Iris pigment epithelial cell (primary cell): ENCODE measurements around the gene CHST15.

ENCODE experiments used
- DNase-seq: peaks from one replicate; pipeline ENCODE4 v3.0.0-alpha.2; 2011; ENCODE audit warnings: low read depth

CHST15 gene

DNA sequence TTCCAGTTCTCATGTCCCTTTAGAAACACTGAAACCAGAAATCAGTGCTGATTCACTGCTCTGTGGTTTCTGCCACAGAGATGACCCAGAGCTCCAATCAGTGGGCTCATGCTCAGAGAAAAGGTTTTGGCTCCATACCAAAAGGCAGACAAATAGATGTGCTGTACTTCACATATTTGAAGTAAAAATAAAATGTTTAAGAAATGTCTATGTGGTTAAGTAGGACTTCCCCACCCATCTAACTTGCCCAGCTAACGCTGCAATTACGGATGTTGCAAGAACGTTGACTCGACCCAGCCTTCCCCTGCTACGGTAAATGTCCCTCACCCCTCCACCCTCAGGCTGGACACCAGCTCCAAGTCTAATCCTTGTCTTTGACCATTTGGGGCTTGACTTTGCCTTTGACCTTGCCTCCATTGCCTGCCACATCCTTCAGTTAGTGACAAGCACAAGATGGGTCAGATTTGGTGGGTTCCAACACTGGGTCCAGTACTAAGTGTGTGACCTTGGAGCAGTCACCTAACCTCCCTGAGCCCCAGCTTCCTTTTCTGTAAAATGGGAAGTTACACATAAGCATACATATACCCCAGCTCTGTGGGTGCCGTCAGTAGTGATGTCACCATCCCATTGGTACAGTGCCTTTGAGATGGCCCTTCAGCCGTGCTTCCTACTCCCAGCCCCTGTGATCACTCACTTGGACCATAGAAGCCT, 95.8 kb downstream of the CHST15 start:
- peak; percentile 98 for DNase-seq

DNA sequence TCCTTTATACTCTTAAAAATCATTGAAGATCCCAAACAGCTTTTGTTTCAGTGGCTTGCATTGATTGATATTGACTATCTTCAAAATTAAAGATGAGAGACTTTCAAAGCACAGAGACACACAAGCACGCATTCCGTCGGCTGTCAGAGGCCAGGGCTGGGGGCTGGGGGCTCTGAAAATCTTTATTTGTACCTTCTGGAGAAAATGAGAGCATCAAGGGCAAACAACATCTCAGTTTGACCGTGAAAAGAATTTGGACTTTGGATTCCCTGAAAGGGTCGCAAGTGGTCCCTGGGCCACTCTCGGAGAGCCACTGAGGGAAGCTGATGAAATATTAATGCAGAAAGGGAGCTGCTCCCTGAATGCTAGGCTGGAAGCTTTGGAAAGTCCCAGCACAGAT, 96.4 kb downstream of the CHST15 start:
- DNase-seq, result no peak

DNA sequence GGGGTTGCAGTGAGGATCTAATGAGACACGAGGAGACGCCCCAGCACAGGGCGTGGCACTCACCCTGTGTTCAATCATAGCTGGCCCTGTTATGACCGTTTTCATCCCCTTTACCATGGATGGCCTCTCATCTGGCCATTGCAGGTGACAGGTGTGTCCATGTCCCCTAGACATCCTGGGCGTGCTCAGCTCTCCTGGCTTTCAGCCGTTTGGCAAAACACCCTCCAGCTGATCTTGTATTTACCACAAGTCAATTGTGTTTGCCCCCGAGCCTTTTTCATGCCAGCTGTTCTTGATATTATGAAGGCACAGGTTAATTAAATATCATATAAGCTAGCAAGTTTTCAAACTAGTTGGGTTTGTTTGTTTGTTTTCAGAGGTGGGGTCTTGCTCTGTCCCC, 97.1 kb downstream of the CHST15 start:
- DNase-seq, result no peak

DNA sequence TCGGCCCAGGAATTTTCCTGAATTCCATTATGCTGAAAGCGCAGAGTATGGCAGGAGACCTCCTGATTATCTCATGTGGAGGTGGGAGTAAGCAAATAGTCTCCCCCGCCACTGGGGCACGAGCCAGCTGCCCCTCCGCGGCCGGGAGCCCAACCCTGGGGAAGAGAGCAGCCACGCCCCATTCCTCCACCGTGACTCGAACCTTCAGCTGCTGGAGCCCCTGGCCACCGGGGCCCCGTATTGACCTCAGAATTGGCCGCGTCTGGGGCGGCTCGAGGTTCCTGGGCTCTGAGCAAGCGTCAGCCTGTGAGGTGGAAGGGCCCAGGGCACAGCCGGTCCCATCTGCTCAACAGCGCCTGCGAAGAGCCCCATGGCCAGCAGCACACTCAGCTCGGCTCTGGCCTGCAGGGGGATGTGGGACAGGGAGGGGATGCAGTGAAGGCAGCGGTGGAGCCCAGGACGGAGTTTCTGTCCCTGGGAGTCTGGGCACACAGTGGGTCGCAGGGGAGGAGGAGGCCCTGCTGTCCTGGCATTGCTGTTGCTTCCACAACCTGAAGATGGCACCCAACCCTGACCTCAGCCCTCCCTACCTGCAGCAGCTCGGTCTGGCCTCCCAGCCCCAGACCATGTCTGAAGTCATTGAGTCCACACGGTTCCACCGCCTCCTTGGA, 97.8 kb downstream of the CHST15 start:
- DNase-seq, result peak; percentile 79

DNA sequence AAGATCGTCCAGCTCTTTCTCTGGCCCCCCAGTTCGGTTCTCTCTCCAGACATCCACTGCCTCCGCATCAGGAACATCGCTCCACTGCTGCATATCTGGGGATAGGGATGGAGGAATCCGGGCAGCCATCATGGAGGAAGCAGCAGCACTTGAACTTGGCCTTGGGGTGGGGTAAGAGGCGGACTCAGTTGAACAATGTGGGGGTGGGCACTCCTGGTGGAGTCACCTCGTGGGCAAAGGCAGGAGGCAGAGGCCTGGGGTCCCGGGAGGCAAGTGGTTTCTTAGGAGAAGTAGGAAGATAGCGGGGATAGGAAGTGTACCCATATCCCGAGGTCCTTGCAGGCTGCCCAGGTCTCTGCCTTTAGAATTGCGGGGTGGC, 98.3 kb downstream of the CHST15 start:
- DNase-seq, result no peak

DNA sequence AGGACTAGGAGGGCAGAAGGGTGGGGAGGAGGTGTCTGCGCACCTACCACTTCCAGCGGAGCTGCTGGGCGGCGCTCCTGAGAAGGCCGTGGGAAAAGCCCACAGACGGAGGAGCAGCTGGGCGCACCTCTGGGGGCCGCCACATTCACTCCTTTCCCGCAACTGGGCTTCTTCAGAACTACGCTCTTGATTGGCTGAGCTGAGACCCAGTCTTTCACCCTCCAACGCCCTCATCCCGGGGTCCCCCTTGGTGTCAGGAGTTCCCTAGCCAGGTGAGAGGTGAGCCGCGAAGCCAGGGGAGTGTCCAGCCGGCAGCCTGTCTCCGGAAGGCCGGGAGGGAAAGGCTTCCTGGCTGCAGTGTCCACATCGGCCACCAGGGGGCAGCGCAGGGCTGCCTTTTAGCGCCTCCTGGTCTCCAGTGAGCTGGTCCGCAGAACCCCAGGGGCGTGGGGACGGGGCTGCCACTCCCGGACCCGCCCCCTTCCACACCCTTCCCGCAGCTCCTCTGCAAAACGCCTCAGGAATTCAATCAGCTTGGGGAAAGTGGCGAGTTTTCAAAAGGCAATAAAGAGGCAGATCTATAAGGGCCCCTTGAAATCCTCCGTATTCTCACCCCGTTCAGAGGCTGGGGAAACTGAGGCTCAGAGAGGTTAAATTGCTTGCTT, 98.8 kb downstream of the CHST15 start:
- peak; percentile 82 for DNase-seq

DNA sequence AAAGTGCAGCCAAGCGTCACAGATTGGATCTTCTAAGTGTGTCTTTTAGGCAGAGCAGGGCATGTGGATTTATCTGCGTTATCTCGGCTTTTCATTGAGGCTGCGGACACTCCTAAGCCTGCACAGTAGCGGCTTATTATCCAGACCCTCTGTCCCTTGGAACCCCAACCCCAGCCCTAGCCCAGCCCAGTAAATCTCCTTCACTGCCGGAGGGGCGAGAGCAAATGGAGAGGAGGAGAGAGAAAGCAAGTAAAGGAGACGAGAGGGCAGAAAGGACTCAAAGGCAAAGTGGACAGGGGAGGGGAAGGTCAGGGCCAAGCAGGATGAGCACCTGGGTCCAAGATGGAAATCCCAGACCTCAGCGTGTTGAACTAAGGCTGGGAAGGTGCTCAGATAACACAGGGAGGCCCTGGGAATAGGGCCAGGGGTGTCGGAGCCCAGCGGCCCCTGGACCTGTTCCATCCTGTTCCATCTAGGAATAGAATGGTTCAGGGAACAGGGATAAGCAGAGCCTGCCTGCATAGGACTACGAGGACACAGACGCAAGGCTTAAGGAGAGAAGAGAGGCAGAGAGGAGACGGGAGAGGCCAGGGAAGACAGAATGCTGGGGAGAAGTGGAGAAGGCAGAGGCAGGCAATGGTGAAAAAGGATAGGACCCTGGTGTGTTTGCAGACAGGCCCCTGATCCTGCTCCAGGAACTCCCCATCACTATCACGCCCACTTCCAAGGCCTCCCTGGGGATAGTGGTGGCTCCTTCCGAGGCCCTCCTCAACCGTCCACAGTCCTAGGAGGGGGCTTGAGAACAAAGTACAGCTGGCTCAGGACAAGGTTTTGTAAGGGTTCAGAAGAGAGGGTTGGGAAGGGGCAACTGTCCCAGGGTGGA, 99.6 kb downstream of the CHST15 start:
- no peak for DNase-seq

DNA sequence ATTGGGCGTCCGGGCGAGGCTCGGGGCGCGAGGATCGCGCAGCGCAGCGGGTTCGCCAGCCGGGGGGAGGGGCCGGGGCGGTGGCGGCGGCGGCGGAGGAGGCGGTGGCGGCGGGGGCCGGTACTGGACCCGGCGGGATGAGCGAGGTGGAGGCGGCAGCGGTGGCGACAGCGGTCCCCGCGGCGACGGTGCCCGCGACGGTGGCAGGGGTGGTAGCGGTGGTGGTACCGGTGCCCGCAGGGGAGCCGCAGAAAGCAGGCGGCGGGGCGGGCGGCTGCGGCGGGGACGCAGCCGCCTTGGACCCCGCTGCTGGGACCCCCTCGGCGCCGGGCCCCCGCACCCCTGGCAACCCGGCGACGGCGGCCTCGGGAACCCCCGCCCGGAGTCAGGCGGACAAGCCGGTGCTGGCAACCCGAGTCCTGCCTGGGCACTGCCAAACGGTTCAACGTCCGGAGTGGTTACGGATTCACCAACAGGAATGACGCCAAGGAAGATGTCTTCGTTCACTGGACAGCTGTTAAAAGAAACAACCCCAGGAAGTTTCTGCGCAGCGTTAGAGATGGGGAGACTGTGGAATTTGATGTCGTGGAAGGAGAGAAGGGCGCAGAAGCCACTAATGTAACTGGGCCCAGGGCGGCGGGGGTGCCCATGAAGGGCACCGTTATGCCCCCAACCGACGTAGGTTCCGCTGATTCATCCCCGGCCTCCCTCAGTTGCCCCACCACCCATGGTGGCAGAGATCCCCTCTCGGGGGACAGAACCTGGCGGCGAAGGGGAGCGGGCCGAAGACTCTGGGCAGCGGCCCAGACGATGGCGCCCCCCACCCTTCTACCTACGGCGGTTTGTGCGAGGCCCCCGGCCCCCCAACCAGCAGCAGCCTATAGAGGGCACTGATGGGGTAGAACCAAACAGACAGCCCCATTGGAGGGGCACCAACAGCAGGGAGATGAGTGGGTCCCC, 101.5 kb downstream of the CHST15 start:
- no peak for DNase-seq

DNA sequence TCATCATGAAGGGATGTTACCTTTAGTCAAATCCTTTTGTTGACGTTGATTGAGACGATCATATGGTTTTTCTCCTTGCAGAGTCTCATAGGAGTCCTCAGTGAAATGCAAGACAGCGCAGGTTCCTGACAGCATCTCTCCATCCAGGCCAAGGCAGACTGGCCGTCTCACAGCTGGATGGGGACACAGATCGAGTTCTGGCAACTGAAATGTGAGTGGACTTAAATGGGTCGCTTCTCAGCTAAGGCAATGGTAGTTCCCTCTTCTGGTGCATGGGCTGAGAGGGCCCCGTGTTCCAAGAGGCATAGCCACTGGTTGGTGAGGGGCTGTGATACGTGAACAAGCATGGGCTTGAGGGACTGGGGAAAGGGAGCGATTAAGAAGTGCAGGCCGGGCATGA, 102.5 kb downstream of the CHST15 start:
- DNase-seq, result no peak

DNA sequence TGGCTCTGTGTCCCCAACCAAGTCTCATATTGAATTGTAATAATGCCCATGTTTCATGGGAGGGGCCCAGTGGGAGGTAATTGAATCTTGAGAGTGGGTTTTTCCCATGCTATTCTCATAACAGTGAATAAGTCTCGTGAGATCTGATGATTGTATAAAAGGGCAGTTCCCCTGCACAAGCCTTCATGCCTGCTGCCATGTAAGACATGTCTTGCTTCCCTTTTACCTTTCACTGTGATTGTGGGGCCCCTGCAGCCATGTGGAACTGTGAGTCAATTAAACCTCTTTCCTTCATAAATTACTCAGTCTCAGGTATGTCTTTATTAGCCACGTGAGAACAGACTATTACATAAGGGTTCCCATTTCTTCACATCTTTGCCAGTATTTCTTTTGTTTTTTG, 104.7 kb downstream of the CHST15 start:
- DNase-seq, result no peak

DNA sequence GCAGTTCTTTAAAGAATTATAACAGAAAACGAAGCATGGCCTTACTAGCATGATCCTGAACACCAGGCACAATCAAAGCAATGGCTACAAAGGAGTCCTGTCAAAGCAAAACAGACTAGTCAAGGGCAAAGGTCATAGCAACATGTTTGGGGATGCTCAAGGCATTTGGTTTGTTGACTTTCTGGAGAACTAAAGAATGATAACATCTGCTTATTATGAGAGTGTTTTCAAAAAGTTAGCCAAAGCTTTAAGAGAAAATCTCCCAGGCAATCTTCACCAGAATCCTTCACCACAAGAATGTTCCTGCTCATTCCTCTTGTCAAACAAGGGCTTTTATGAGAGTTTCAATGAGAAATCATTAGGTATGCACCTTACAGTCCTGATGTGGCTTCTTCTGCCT, 106.7 kb downstream of the CHST15 start:
- DNase-seq, result no peak

DNA sequence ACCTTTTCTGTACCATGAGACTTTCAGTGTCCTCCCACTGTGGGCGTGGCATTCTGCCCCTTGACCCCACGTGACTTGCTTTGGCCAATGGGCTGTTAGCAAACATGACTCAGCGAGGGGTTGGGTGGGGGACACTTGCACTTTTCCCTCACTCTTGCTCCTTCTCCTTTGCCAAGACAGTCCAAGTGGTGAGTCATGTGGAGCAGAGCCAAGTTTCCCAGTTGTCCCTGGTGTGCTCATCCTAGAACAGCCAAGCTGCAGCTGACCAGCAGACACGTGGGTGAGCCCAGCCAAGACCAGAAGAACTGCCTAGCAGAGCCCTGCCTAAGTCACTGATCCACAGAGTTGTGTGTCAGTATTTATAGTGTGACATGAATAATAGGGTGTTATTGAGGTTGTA, 119.0 kb downstream of the CHST15 start:
- DNase-seq, result peak; percentile 33

DNA sequence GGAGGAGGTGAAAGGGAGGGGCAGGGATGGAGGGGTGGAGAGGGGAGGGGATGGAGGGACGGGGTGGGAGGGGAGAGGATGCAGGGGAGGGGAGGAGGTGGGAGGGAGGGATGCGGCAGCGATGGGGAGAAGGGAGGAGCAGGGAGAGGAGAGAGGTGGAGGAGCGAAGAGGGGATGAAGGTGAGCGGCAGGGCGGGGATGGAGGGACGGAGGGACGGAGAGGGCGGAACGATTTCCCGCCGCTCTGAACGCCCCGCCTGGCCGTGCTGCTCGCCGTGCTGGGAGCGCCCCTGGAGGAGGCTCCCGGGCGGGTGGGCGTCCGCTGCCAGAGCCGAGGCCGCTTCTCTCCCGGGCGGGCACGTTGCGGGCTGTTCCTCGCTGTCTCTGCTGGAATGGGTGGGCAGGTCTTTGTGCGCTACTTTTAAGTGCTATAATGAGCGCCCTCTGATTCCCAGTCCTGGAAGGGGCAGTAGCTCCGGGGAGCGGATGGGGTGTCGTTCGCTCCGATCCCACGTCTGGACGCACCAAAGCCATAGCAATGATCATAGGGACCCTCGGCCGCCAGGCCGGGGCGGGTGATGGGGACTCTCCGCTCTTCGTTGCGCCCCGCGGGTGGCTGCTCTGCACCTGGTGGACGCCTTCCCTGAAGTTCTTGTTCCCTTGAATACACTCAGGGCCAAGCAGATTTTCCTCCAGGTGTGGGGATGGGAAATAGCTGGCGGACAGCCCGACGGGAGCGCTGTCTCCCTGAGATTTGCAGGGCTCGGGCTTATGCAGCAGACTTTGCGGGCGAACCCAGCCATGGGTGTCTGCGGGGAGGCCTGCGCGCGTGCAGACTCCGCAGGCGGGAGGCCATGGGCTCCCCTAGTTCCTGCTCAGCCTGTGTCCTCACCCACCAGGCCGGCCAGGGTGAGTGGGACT, 120.7 kb downstream of the CHST15 start:
- no peak for DNase-seq

DNA sequence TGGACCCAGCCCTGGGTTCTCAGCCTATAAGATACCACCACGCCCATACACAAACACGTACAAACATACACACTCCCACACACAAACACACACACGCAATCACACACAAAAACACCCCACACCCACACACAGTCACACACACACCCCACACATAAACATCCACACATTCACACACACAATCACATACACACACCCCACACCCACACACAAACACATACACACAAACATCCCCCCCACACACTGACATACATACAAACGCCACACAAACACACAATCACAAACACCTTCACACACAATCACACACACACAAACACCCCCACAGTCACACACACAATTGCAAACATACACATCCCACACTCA, 122.5 kb downstream of the CHST15 start:
- DNase-seq, result no peak

DNA sequence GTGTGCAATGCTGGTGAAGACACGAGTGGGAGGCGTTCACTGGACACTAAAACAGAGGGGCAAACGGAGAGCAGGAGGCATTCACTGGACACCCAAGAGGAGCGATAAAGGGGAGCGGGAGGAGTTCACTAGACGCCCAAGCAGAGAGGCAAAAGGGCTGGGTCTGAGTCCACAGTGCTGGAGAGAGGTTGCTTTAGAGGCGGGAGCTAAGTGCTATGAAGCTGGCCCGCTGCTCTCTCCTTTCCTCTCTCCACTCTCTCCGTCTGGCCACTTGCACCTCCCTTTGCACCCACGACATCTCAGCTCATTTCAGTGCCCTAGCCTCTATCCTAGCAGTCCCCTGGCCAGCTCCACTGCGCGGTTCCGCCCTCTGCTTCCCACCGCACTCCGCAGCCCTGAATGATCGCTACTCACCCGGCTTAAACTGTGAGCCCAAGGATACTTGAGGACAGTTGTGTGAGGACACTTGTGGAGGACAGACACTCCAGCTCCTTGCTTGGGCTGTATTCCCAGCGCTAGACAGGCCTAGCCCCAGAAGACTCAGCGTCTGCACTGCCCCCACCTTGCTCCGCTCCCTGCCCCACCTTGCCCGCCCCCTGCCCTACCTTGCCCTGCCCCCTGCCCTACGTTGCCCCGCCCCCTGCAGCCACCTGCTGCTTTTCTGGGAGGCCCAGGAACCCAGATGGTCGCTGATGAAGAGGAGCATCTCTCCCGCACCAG, 123.0 kb downstream of the CHST15 start:
- DNase-seq, result no peak

DNA sequence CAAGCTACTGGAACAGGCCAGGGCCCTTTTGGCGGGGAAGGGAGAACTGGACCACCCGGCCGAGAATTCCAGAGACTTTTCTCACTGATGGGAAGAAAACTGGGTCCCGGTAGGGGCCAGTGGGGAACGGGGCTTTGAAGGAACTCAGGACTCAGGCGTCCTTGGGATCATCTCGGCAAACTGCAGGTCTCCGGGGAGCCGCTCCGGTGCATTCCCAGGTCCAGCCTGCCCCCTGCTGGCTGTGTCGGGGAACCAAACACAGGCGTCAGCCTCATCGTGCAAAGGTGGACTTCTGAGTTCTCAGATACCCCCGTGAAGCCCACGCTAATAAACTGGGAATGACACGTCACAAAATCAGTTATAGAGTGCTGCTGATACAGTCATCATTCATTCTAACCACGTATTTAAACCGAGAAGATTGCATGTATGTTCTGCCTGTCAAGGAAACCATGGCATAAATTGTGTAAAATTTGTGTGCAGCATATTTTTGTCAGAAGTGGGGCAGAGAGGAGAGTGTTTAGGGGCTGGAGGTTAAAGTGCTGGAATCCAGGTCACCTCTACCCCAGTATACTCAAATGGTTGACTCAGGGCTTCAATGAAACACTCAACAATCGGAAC, 125.7 kb downstream of the CHST15 start:
- DNase-seq, result peak; percentile 46

DNA sequence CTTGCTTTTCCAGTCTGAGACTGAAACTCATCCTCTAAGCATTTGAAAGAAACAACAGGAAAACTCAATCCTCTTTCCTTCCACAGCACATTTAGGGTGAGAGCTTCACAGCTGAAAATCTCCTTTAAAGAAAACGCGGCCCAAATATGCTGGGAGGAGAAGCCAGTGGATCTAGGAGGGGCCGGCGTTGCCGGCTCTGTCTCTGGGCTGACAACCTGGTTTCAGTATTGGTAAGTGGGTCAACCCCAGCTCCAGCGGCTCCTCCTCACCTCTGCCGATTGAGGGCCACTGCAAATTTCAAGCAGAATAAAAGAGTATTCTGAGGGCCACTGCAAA, 126.5 kb downstream of the CHST15 start:
- no peak for DNase-seq

DNA sequence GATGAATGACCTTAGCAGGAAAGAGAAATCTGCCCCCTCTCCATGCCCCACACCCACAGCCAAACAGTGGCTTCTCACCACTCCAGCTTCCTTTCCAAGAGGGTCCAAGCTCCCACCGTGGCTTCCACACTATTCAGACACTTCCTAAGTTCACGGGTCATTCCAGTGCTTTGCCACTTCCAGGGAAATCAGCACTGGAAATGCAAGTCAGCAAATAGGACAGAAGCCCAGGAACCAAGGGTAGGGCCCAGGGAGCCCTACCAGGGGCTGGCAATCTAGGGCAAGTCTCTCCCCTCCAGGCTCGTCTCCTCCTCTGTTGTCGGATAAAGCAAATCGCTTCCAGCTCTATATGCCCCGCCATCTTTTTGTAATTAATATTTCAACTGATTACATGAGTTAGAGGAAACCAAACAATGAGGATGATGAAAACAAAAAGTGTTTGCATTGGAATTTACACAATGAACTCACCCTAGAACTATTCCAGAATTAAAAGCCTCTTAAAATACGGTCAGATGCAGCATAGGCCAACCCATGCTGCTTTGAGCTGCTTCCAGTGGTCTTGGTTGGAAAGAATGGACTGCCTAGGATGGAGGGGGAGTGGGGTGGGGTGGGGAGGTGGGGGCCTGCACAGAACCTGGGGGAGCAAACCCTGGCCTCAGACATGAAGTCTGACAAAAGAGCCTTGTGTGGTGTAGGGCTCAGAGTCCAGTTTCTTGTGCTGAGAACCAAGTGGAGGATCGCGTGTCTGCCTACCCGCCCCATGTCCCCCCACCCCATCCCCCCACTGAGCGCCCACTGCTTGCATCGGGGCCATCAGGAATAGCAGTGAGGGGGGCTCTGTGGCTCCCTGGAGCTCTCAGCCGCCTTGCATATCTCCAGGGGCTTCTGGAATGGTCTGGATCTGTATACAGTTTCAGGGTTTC, 127.2 kb downstream of the CHST15 start:
- DNase-seq, result no peak
